Activated CD8-positive, alpha-beta memory T cell treated with anti-CD3 and anti-CD28 coated beads, Interleukin-2, amount 50 U/mL, for 4 hours (primary cell): ENCODE measurements around the gene MYO16.
"Not testable (repeated sequence)": the region's sequence is repeated elsewhere in the genome, so short reads cannot be mapped to it uniquely, and the experiment has no call there.

Experiments
- DNase-seq: peaks from one replicate; pipeline ENCODE4 v3.0.0-alpha.2; 2020

The MYO16 gene

DNA sequence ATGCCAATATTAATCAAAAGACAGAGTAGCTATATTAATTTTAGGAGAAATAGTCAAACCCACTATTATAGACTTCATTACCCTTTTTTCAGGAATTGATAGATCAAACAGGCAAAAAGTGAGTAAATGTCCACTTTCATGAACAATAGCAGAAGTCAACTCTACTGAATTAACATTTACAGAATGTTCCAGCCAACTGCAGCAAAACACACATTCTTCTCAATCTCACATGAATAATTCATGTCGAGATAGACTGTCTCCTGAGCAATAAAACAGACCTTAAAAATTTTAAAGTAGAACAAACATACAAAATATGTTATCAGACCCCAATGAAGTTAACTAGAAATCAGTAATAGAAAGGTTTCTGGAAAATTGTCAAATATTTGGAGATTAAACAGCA is 118.4 kb downstream of the MYO16 start:
- DNase-seq = no peak

DNA sequence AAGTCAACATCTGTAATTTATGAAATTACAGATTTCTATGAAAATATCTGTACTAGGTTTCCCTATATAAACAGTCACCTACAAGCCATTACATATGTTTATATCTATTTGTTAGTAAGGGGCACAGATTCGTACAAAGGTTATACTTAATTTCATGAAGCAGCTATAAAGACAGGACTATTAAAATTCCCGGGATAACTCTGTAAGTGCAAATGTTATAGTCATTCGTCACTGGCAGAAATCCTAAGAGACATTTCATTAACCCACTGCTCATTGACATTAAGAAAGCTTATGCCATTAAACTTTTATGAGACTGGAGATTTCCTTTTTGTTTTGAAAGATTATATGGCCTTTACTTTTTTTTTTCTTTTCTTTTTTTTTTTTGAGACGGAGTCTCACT is 122.9 kb downstream of the MYO16 start:
- DNase-seq = no peak

DNA sequence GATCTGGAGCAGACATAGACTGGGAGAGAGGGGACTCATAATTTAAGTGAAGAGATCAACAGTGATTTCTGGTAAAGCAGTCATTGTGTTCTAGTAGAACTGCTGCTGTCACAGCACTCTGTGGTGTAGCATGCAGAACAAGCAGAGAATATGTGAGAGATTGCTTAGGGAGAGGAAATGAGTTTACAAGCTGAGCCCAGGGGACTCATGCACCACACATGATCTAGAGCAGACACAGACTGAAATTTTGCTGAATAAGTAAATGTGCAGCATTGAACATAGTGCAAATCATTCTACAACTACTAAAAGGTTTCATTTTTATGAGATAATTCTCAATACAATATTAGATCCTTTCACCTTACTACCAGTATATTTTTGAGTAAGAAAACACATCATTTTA is 125.7 kb downstream of the MYO16 start:
- no peak for DNase-seq

- no peak for DNase-seq
Observed at GRCh38 chr13:108760129-108760528, 130.7 kb downstream of the MYO16 start.

GRCh38 chr13:108760541-108760940 is 131.1 kb downstream of the MYO16 start:
- DNase-seq = no peak

DNA sequence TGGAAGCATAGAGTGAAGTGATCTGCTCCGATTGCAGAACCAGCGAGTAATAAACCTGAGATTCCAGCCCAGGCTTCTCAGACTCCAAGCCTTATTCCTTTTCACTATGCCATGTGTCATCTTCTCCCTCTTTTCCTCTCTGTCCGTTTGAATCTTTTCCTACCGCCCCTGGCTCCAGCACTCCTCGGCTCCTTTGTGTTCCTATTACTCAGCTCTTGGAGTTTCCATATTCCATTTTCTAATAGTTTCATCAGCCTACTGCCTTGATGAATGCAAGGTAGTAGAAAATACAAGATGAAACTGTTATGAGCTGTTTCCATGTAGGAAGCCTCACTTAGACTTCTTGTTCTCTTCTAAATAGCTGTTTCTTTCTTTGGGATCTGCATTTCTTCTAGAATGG is 138.6 kb downstream of the MYO16 start:
- DNase-seq = no peak

GRCh38 chr13:108769213-108770070 is 140.0 kb downstream of the MYO16 start:
- no peak for DNase-seq

DNA sequence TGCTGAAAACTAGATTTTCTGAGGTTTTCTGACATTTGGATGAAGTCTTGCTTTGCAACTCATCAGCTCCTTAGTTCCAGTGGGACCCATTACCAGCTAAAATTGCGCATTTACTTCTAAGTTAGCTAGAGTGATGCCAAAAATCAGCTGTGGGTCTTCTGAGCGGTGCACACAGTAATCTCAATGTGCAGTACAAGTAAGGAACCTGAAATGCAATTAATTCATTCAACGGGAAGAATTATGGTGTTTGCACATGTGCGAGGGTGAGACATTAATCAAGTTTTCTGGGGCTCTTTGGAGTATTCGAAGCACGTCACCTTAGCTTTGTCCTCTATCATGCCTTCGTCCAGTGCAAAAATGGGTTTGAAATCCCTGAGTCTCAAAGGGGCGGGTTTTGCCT is 146.2 kb downstream of the MYO16 start:
- no peak for DNase-seq

DNA sequence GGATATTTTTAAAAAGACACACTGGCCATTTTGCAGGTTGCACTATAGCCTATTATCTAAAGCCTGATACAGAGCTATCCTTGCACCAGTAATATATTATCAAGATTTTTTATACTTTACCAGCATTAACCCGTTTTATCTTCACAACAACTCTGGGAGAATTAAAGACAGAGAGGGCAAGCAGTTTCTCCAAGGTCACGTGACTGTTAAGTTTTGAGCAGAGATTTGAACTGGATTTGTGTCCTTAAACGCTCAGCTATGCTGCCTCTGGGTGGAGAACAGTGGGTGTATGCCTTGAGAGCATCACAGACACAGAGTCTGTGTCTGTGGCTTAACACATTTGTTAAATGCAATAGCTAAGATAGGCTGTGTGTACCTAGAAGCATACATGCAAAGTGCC is 147.2 kb downstream of the MYO16 start:
- DNase-seq = no peak

- no peak for DNase-seq
Observed at GRCh38 chr13:108777421-108778420, 148.3 kb downstream of the MYO16 start.

DNA sequence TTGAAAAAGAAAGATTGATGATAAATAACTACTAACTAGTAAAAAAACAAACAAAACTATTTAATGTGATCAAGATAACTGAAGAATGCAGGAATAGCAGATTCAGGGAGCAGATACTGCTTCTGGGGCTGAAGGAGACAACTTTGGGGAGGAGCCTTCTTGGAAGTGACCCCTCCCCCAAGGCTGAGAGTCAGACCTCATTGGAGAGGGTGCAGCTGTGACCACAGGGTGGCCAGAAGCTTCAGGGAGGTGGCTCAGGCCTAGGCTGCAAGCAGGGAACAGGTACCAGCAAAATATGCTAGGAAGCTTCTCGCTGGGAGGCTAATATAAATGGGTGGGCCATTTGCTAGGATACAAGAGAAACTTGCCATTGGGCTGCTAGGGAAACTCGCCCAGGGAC is 149.9 kb downstream of the MYO16 start:
- DNase-seq = no peak

DNA sequence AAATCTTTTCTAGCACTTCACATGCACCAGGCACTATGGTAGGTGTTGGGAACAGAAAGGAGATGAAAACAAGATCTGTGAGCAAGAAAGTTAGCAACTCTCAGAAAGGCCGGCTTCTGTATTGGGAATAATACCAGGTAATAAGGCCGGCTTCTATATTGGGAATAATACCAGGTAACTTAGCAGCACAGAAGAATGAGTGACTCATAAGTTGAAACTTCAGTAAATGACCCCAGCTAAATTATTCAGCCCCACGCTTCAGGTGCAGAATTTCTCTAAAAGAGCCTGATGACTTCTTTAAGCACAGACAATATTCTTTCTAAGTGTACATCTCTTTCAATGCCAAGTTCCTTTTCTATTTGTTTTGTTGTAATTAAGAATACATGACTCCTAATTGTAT is 151.3 kb downstream of the MYO16 start:
- DNase-seq = no peak

DNA sequence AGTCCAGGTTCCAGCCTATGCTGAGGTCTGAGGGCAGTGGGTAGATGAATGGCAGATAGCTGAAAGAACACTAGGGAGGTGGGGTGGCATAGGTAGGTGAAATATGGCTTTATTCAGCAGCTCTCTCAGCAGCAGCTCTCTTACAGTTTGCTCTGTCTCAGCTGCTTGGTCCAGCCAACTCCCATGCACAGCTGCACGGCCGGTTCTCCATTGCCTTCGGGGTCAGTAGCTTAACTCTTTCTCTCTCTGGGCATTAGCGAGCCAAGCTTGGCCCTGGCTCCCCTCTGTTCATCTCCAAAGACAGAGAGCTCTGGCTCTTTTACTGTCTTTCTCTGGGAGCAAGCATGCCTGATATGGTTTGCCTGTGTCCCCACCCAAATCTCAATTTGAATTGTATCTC is 151.9 kb downstream of the MYO16 start:
- DNase-seq = no peak

DNA sequence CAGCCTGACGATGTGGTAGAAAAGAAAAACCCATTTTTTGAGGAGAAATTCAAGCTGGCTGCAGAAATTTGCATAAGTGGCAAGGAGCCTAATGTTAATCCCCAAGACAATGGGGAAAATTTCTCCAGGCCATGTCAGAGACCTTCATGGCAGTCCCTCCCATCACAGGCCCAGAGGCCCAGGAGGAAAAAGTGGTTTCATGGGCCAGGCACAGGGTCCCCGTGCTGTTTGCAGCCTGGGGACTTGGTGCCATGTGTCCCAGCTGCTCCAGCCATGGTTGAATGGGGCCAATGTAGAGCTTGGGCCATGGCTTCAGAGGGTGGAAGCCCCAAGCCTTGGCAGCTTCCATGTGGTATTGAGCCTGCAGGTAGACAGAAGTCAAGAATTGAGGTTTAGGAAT is 153.1 kb downstream of the MYO16 start:
- DNase-seq = not testable (repeated sequence)

DNA sequence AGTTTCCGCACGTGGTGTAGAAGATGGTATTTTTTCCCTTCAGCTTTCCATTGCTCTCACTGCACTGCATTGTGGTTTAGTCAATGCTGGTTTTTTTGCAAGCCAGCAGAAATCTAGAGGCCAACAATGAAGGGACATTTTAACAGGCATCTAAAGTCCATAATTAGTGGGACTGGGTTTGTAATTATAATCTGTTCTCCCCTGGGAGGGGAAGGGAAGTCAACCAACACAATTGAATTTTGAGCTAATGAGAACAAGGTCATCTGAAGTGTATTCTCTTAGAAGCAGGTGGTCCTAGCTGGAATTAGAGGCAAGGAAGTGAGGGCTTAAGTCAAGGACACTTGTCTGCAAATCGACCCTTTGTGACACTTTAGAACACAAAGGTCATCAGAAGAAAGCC is 156.4 kb downstream of the MYO16 start:
- no peak for DNase-seq

- DNase-seq = no peak
Observed at GRCh38 chr13:108786456-108787200, 157.2 kb downstream of the MYO16 start.

- DNase-seq = no peak
Observed at GRCh38 chr13:108787700-108788414, 158.4 kb downstream of the MYO16 start.

DNA sequence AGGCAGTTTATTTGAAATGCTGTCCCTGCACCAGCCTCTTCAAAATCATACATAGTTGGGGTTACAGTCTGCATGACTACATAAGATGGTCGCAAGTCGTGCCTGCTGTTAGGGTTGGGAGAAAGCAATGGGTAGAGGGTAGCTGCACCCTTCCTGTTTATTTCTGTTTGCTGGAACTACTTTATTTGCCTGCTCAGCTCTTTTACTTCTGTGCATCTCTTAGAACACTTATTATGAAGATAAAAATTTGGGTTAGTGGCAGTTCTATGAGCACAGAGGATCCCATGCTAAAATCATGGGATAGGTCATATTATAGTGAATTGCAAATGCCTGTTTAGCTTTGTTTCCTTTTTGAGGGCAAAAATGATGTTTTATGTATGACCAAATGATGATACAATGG is 160.1 kb downstream of the MYO16 start:
- DNase-seq = no peak

- DNase-seq = no peak
Observed at GRCh38 chr13:108795841-108796240, 166.4 kb downstream of the MYO16 start.

- no peak for DNase-seq
Observed at GRCh38 chr13:108797354-108797753, 167.9 kb downstream of the MYO16 start.

- DNase-seq = no peak
Observed at GRCh38 chr13:108807841-108808240, 178.4 kb downstream of the MYO16 start.

DNA sequence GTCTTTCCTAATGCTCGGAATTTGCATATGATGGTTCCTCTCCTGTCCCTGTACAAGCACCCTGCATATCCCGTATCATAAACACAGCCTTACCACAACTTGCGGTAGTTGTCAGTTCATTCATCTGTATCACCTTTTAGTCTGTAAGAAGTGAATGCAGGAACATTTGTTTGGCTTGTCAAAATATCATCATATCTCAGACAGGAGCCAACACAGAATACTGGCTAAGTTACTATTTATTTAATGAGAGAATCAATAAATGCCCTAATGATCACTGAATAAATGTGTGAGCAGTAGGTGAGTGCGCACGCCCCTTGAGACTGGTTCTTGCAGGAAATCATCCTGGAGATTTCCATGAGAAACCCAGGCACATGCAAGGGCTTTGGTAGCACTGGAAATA is 182.8 kb downstream of the MYO16 start:
- no peak for DNase-seq
